HG03565 (cell line): ENCODE results near the gene NUDT14.

ENCODE experiments used
- ATAC-seq: cut with Tn5 transposase; IDR thresholded peaks from one replicate; pipeline ENCODE4 v1.9.1; 2021; ENCODE audit warnings: mild to moderate bottlenecking, moderate library complexity; ENCODE audit not compliant: unreplicated experiment

NUDT14 gene

GRCh38 chr14:105180592-105181548, at the start of gene NUDT14:
NUDT14 (minus strand) TSS chr14:105181312; CDS start chr14:105181209, 103 bp downstream.
- peak; percentile 64 for ATAC-seq

- no peak for ATAC-seq
These were observed 48.1 kb upstream of the NUDT14 start for GRCh38 chr14:105229099-105229655.

GRCh38 chr14:105228562-105228961, 47.5 kb upstream of the NUDT14 start:
- no peak for ATAC-seq

GRCh38 chr14:105227346-105227745, 46.2 kb upstream of the NUDT14 start:
- no peak for ATAC-seq

- no peak for ATAC-seq
These were observed 45.1 kb upstream of the NUDT14 start for GRCh38 chr14:105226198-105226597.

GRCh38 chr14:105224845-105225570, 43.9 kb upstream of the NUDT14 start:
- no peak for ATAC-seq

GRCh38 chr14:105223770-105224544, 42.8 kb upstream of the NUDT14 start:
- ATAC-seq, result no peak

GRCh38 chr14:105223260-105223659, 42.1 kb upstream of the NUDT14 start:
- ATAC-seq, result no peak

GRCh38 chr14:105221598-105222178, 40.6 kb upstream of the NUDT14 start:
- no peak for ATAC-seq

GRCh38 chr14:105220699-105221597, 39.8 kb upstream of the NUDT14 start:
- no peak for ATAC-seq

GRCh38 chr14:105219753-105220152, 38.6 kb upstream of the NUDT14 start:
- ATAC-seq, result no peak

GRCh38 chr14:105219043-105219612, 38.0 kb upstream of the NUDT14 start:
- ATAC-seq, result no peak

- ATAC-seq, result no peak
These were observed 37.5 kb upstream of the NUDT14 start for GRCh38 chr14:105218611-105219010.

GRCh38 chr14:105217774-105218173, 36.7 kb upstream of the NUDT14 start:
- ATAC-seq, result no peak

GRCh38 chr14:105216490-105217247, 35.6 kb upstream of the NUDT14 start:
- no peak for ATAC-seq

GRCh38 chr14:105215602-105216001, 34.5 kb upstream of the NUDT14 start:
- ATAC-seq, result no peak

- no peak for ATAC-seq
These were observed 33.3 kb upstream of the NUDT14 start for GRCh38 chr14:105214324-105214915.

GRCh38 chr14:105213361-105213760, 32.2 kb upstream of the NUDT14 start:
- no peak for ATAC-seq
